ENCODE data around the gene RGS2. TPM values are rescaled to one million over a fixed set of nuclear protein-coding genes. Genes with fewer than 3 reads are reported as not detected.

RGS2 gene
- total RNA-seq, 2 donors from 2014 or later = 16.5 to 28.6 TPM

- DNase-seq = peak; percentile 46
- H3K4me3 ChIP-seq = peak overlapping the region; percentile 68
- H3K27ac ChIP-seq = peak overlapping the region; percentile 88
- no peaks in the 10 kb centered on the region for H3K4me1 ChIP-seq
- no peaks in the 10 kb centered on the region for H3K27me3 ChIP-seq
- no peak for TF ChIP-seq CTCF (IDR thresholded peaks at IDR 0.05)
- H3K36me3 ChIP-seq = no peaks in the 10 kb centered on the region
- H3K9me3 ChIP-seq = no peaks in the 10 kb centered on the region
- H3K9ac ChIP-seq (ENCODE audit: low read depth in 2 of 2, low read length in 2 of 2) = peak overlapping the region; percentile 79 to 85
- intact Hi-C loops (cut with DNase I) = loop anchor here (10.0 kb wide), 2 partner anchors 315 to 335 kb away; partner anchors contain the start of gene CDC73
Observed at GRCh38 chr1:192809307-192810252, 741 bp downstream of the RGS2 start.

GRCh38 chr1:192810253-192810880, 1.5 kb downstream of the RGS2 start:
- intact Hi-C loops (cut with DNase I) = no loop called here
- Histone ChIP-seq H3K9ac (ENCODE audit: low read depth in 2 of 2, low read length in 2 of 2) (peak overlapping the region; percentile 17 to 85), H3K4me1 (no peaks in the 10 kb centered on the region), H3K9me3 (no peaks in the 10 kb centered on the region), H3K4me3 (peak overlapping the region; percentile 68), H3K36me3 (no peaks in the 10 kb centered on the region), H3K27me3 (no peaks in the 10 kb centered on the region), H3K27ac (peak overlapping the region; percentile 88)
- no peak for TF ChIP-seq CTCF (IDR thresholded peaks at IDR 0.05)
- DNase-seq = peak; percentile 29

- Histone ChIP-seq H3K27ac (peak overlapping the region; percentile 88), H3K27me3 (no peaks in the 10 kb centered on the region), H3K4me1 (no peaks in the 10 kb centered on the region), H3K4me3 (peak overlapping the region; percentile 3), H3K36me3 (no peaks in the 10 kb centered on the region), H3K9me3 (no peaks in the 10 kb centered on the region), H3K9ac (ENCODE audit: low read depth in 2 of 2, low read length in 2 of 2) (no peak overlapping the region)
- TF ChIP-seq CTCF (IDR thresholded peaks at IDR 0.05) = no peak
- intact Hi-C loops (cut with DNase I) = no loop called here
- DNase-seq = no peak
Observed at GRCh38 chr1:192811006-192811405, 2.2 kb downstream of the RGS2 start.

GRCh38 chr1:192811594-192812239, 2.9 kb downstream of the RGS2 start:
- H3K27ac ChIP-seq = peak overlapping the region; percentile 88
- H3K4me3 ChIP-seq = peak overlapping the region; percentile 3
- DNase-seq = no peak
- no peak for TF ChIP-seq CTCF (IDR thresholded peaks at IDR 0.05)
- no peaks in the 10 kb centered on the region for H3K27me3 ChIP-seq
- H3K9ac ChIP-seq (ENCODE audit: low read depth in 2 of 2, low read length in 2 of 2) = no peak overlapping the region
- H3K4me1 ChIP-seq = no peaks in the 10 kb centered on the region
- H3K36me3 ChIP-seq = no peaks in the 10 kb centered on the region
- H3K9me3 ChIP-seq = no peaks in the 10 kb centered on the region
- intact Hi-C loops (cut with DNase I) = no loop called here

GRCh38 chr1:192812420-192813209, 3.8 kb downstream of the RGS2 start:
- no peak for TF ChIP-seq CTCF (IDR thresholded peaks at IDR 0.05)
- intact Hi-C loops (cut with DNase I) = no loop called here
- Histone ChIP-seq H3K4me3 (no peak overlapping the region), H3K9ac (ENCODE audit: low read depth in 2 of 2, low read length in 2 of 2) (no peak overlapping the region), H3K36me3 (no peaks in the 10 kb centered on the region), H3K27me3 (no peaks in the 10 kb centered on the region), H3K4me1 (no peaks in the 10 kb centered on the region), H3K9me3 (no peaks in the 10 kb centered on the region), H3K27ac (no peak overlapping the region)
- DNase-seq = no peak

Data from colonic mucosa (tissue), 4 donors.